GM21528 (cell line): ENCODE measurements around the gene RPL37.
"Not testable (repeated sequence)": the region's sequence is repeated elsewhere in the genome, so short reads cannot be mapped to it uniquely, and the experiment has no call there.

Experiments
- ATAC-seq: cut with Tn5 transposase; IDR thresholded peaks from one replicate; pipeline ENCODE4 v1.9.1; 2021; ENCODE audit warnings: mild to moderate bottlenecking, moderate library complexity; ENCODE audit not compliant: unreplicated experiment, low FRiP score

RPL37 gene

DNA sequence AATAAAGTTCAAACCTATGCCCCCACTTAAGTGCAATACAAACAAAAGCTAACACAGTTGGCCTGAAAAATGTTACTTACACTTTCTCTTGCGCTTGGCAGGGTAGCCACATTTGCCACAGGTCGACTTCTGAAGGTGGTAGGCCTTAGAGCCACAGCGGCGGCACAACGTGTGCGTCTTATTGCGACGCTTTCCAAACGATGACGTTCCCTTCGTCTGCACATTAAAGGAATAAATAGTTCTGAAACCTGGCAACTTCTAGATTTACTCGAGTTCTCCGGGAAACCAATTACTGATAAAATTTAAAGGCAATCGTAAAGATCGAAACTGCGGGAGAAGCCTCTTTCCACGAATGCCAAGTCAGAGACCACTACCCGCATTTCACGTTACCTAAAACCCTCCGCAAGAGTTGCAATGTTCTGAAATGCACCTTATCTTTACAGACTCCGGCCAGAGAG is 602 bp downstream of the RPL37 start:
- no peak for ATAC-seq

DNA sequence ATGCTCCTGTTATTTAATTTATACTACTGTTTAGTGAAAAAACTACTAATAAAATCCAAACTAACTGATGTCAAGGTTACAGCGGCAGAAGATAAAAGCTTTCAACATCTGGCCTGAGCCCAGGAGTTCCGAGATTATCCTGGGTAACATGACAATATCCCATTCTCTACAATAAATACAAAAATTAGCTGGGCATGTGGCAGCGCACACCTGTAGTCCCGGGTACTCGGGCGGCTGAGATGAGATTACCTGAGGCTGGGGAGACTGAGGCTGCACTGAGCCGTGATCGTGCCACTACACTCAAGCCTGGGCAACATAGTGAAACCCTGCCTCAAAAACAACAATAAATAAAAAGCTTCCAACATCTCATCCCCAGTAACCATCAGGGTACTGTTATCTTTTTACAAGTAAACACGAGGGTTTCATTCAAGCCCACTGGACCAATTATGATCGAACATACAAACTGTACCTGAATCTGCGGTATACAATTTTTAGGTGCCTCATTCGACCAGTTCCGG is 1.3 kb downstream of the RPL37 start:
- ATAC-seq = no peak

DNA sequence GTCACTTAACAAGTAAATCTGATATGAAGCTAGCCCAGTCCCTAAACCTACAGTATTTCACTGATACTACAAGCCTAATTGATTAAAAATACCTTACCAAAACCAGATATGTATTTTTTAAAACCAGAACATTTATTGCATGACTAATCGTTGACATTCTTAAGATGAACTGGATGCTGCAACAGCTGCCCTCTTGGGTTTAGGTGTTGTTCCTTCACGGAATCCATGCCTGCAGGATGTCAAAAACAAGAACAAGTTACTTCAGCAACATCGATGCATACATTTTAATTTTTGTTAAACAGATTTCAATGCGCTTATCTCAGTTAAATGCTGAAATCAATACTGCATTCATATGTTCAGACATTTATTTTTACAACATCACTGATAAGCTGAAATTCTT is 2.7 kb downstream of the RPL37 start:
- ATAC-seq = no peak

DNA sequence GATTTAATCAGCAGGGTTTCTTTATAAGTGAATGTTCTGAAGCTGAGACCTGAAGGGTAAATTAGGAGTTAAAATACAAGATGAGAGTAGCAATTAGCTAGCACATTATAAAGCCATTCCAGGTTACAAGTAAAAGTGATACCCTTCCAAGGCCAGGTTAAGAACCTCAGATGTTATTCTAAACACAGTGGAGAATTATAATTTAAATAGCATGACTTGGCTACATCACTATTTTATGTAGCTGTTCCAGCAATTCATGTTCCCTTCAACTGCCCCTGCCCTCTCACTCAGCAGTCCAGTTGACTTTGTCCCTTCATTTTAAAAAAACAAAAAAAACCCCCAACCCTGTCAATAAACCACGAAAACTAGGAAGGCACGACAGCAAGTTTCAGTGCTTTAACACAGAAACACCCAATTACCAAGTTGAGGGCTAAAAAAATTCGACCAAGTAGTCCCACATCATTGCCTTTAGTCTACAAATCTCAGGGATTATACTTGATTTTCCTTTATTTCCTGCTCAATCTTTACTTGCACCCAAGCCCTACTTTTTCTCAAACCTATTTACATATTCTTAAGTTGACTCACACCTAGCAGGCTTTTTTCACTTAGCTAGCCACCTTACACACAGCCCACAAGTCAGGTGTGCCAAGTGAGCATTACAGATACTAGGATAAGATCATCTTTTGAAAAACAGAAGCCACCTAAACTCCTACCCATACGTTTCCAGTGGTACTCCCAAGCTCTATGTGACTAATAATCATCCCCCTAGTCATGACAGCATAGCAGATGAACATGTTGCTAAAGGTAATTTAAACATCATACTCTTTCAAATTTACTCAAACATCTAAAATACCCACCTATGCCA is 3.4 kb downstream of the RPL37 start:
- ATAC-seq = no peak

DNA sequence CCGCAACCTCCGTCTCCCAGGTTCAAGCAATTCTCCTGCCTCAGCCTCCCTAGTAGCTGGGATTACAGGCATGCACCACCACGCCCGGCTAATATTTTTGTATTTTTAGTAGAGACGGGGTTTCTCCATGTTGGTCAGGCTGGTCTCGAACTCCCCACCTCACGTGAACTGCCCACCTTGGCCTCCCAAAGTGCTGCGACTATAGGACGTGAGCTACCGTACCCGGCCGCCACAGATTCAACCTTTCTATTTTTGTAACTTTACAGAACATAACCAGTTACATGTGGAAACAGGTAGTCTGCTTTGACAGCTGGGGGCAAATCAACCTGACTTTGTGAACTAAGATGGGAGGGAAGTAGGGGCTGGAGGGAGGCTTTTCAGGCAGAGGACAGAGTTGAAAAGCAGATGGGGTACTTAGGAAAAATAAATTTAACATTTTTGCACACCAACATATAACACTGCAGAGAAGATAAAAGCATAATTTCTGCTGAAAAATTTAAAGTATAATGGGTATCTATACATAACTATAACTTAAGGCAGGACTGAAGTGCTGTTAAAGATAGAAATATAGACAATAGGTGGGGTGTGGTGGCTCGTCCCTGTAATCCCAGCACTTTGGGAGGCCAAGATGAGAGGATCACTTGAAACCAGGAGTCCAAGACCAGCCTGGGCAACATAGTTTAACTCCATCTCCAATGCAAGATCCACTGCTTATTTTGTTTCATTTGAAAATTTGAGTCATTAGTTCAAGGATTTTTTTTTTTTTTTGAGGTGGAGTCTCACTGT is 5.1 kb downstream of the RPL37 start:
- no peak for ATAC-seq

DNA sequence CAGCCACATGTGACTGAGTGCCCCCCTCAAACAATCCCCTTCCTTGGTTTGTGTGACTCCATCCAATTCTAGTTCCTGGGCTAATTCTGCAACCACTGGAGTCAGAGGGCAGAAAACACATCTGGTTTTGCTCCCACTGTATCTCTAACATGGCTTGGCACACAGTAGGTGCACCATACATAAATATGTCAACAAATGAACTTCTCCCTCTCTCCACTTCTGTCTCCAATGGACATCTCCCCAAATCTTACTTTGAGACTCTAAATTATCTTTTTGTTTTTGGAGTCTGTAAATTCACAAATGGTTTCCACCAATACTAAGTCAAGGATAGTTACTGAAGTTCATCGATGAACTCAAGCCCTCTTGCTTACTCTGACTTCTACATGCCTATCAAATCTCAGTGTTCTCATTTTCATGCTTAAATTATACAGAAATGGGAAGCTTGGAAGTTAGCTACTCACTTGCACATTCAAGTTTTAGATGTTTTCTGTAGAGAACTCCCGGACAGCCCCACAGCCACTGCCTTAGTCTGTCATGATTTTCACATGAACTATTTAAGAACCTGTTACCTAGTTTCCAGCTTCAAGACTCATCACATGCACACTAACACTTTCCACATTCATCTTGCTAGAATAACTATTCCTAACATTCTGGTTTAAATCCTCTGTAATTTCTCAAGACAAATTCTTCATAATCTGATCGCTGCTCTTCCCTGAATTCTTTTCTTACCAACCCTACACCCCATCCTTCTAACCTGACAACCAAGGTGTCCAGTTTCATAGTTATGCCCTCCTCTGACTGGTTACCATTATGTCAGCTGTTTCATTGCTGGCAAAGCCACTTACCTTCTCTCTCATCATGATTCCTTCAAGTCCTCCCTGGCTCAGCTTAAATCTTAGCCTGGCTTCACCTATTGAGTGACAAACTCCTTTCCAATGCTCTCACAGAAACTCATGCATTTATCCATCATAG is 6.0 kb downstream of the RPL37 start:
- no peak for ATAC-seq

DNA sequence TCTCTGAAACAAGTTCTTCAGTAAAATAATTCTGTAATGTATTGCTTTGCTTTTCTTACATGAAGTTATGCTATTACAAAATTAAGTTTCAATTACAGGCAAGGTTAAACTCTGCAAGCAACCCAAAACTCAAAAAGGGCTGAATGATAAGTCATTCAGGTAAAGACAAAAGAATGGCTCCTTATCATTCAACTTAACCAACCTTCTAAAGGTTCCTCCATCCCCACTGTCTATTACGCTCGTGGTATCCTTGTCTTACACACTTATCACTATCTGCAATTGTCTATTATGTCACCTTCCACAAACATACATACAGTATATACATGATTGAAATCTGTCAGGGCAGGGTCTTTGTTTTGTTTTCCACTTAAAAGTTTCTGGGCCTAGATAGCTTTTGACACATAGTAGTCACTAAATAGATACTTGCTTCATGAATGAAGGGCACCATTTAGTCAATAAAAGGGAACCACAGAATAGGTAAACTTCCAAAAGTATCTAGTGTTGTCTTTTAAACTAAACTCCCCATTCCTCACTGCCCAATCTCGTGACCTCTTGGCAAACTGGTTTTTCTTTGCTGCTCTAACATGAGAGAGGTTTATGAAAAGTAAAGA is 6.9 kb downstream of the RPL37 start:
- ATAC-seq = no peak

DNA sequence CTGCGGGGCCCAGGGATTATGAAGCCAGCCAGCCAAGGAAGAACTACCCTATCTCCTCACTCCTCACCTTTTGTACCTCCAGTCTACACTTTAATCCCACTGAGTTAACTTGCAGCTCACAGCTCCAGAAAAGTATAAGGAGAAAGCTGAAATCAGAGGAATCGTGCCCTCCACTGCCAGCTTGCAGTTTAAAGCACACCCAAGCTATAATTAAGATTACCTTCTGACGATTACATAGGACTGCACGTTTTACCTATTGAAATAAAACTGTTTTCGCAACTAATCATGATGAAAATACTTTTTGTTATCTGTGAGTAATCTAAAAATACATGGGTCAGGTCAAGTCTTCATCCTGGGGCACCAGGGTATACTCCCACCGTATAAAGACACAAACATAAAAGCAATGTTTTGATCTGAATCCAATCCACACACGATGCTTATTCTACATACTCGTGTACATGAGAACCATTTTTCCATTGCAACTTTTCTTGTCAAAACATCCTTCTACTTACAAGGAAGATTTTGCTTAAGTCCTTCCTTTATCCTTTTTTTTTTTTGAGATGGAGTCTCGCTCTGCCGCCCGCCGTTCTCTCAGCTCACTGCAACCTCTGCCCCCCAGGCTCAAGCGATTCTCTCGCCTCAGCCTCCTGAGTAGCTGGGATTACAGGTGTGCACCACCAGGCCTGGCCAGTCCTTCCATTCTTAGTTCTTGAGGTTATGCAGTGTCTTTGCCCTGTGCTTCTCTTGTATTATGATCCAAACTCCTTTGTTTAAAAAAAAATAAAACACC is 7.6 kb downstream of the RPL37 start:
- ATAC-seq = no peak

DNA sequence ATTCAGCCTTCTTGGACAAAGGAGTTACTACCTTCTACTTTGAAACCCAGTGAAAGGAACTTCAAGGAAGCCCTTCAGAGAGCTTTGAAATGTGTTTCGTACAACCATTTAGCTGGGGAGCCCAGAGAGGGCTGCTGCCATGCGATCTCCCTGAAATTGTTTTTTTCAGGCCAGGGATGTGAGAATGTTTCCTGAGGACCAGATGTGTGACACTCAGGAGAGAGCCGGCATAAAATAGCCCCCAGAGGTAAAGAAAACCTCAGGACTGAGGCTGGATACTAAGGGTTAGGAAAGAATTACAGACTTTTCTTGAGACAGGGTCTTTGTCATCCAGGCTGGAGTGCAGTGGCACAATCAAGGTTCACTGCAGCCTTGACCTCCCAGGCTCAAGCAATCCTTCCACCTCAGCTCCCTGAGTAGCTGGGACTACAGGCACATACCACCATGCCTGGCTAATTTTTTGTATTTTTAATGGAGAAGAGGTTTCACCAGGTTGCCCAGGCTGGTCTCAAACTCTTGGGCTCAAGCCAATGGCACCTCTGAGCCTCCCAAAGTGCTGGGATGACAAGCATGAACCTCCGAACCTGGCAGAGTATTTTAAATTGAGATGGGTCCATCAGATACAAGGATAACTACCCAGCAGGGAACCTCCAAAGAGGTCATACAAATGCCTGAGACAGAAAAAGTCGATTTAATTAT is 8.4 kb downstream of the RPL37 start:
- ATAC-seq = no peak

DNA sequence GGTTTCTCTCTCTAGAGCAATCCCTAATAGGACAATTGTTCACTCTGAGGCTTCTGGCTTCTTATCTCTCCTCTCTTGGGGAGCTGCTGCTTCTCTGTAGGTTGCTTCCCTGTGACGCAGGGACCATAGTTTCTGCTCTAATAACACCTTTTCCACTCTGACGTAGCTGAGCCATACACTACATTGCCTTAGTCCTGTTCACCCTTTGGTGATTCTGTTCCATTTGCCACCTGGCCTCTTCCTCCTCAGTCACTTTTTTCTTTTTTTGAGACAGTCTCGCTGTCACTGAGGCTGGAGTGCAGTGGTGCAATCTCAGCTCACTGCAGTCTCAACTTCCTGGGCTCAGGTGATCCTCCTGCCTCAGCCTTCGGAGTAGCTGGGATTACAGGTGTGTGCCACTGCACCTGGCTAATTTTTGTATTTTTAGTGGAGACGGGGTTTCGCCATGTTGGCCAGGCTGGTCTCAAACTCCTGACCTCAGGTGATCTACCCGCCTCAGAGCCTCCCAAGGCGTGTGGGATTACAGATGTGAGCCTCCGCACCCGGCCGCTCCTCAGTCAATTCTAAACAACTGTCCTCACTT is 9.5 kb downstream of the RPL37 start:
- not testable (repeated sequence) for ATAC-seq

DNA sequence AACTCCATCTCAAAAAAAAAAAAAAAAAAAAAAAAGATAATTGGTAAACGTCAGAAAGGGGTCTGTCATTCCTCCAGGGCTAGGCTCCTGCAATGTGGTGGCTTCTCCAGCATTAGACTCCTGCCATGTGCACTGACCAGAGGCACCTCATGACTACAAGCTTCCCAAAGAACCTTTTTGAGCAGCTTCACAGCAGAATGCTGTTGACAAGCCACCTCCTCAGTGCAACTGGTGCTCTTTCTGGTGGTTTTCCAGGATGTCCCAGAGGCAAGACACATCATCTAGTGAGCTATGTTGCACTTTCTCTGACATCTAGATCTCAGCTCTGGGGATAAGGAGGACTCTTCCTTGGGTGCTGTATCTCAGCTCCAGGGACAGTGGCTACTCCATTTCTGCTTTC is 11.6 kb downstream of the RPL37 start:
- ATAC-seq = no peak

DNA sequence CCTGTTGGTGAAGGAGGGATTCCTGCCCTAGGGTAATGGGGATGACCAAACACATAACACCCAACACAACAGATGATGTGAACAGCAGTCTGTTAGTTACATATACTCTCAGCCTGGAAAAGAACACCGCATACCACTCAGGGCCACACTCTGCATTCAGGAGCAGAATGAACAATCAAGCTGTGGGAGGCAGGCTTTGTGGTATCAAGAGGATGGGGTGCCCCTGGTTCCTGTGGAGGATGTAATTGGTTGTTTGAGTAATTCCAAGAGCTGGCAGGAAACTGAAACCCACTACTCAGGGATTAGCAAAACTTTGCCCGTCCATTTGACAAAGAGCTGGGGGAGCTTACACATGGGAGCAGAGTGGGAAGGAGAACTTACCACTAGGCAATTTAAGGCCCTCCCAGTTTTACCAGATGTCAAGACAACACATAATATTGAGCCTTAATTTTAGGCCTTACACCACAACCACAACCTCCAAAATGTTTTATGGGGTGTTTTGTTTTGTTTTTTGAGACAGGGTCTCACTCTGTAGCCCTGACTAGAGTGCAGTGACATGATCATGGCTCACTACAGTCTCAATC is 21.2 kb downstream of the RPL37 start:
- no peak for ATAC-seq

DNA sequence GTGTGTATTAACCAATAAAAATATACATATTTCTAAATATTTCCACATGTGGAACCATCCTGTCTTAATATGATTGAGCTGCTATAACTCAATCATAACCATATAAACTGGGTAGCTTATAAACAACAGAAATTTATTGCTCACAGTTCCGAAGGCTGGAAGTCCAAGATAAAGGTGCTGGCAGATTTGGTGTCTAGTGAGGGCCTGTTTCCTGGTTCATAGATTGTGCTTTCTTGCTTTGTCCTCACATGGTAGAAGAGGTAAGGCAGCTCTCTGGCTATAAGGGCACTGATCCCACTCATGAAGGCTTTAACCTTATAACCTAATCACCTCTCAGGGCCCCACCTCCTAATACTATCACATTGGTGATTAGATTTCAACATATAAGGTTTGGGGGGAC is 22.9 kb downstream of the RPL37 start:
- ATAC-seq = no peak

DNA sequence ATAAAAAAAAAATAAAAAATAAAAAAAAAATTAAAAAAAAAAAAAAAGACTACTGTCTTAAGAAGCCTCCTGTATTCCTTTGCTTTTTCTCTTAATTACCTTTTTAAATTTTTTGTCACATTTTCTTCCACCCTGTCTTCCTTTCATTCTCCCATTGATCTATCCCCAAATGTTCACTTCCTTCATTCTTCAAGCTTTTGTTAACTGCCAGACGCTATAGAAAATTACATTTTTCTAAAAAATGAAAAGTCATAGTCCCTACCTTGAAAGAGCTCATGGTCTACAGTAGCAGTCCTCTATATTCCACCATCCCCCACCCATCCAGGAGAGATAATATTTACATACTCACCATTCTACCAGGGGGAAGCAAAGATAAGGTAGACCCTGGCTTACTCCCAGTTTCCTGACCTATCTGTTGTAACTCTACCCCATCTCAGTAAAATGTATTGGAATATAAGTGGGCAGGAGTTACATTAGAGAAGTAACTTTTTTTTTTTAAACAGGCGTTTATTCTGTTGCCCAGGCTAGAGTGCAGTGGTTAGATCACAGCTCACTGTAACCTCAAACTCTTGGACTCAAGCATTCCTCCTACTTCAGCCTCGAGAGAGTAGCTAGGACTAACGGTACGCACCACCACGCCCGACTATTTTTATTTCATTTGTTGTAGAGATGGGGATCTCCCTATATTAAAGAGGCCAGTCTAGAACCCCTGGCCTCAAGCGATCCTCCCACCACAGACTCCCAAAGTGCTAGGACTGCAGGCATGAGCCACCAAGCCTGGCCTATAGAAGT is 33.1 kb downstream of the RPL37 start:
- no peak for ATAC-seq

DNA sequence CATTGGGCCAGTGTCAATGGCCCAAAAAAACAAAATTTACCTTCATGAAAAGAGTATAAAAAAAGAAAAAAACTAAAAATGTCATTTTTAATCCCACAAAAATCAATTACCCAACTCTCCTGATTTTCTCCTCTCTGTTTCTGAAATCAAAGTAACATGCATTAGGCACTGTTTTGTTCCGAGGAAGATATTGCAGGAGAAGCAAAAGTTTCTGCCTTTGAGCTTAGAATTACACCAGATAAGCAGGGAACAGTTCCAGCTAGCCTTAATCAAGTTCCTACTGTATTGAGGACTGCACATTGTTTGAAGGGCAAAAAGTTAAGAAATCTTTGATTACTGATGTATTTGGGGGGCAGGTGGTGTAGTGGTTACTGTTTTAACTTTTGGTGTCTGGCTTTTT is 35.8 kb downstream of the RPL37 start:
- ATAC-seq = no peak

DNA sequence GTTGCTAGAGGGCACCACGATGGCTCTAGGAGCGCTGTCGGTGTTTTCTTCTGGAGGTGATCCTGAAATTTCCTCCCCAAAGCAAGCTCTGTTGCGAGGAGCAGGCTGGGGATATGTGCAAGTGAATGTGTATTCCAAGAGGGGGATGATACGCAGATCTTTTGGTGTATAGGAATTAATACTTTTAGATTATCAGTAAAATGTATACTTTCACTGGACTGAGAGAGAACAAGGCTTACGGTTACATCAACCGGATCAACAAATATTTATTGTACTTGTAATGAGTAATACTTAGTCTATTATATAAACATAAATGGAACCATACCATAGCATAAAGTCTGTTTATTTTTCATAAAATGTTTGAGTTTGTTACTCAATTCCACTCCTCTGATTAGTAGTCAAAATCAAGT is 36.2 kb downstream of the RPL37 start:
- ATAC-seq = no peak
